NCI-H524 treated with DMSO at 0.1 percent for 48 hours (cell line): ENCODE measurements around the gene PADI3.
A peak's percentile ranks its signal among the peaks of the same experiment; 100 is the strongest.
"Not testable (repeated sequence)": the region's sequence is repeated elsewhere in the genome, so short reads cannot be mapped to it uniquely, and the experiment has no call there.

Experiments
- DNase-seq: peaks from one replicate; lab custom pipeline; 2025; lab: John Stamatoyannopoulos, UW

Gene PADI3

DNA sequence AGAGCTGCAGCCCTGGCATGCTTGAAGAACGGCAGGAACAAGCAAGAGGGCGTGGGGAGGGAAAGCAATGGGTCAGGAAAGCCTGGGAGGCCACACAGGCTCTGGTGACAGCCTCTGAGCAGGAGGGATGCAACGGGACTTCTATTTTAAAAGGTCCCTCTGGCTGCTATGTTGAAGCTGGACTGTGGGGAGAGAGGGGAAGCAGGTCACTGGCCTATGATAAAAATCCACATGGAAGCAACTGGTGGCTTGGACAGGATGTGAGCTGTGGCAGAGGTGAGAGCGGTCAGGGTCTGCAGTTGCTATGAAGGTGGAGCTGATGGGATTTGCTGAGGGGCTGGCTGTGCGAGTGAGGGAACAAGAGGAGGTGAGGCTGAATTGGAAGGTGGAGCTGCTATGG lies 32.8 kb upstream of the PADI3 start:
- no peak for DNase-seq

DNA sequence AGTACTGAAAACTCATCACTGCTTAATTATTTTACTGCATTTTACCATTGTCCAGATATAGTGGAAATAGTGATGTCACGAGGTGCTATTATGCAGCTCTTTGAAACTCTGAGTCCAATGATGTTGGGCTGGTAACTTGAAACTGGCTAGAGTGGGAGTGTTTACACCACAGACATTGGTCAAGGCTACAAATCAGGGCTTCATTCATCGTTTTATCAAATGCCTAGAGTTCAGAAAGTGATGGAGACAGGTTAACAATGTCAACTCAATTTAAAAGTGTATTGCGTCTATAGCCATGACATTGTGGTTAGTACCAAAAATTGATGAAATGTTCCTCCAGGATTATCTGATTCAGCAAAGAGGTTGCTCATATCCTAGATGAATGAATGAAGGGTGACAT lies 31.3 kb upstream of the PADI3 start:
- DNase-seq = no peak

DNA sequence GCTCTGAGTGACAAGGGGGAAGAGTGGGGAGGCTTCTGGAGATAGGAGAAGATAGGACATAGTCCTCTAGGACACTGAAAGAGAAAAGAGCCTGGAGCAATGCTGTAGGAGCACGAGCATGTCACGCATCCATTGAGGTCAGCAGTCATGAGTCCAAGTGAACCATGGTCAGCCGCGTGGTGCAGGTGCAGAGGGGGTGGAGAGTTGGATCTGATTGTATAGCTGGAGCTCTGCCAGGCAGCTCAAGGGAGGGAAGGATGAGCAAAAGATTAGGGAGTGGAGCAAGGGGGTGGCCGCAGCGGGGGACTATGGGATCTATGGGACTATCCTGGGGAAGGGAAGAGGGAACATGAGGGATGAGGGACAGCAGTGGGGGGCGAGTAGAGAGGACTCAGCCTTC lies 30.0 kb upstream of the PADI3 start:
- DNase-seq = no peak

DNA sequence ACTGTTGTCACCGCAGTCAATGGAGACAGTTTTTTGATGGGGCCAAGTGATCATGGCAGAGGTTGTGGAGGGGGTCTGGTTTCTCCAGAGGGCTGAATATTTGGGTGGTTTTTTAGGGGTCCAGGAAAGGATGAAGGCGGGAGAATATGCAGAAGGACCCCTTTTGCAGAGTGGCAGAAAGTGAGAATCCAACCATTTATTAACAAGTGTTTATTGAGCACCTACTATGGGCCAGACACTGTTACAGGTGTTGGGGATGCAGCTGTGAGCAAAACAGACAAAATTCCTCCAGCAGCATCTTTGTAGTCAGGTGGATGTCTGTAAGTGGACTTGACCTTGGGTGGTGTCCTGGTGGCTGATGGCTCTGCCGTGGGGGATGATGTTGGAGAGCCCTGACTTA lies 28.6 kb upstream of the PADI3 start:
- DNase-seq = no peak

DNA sequence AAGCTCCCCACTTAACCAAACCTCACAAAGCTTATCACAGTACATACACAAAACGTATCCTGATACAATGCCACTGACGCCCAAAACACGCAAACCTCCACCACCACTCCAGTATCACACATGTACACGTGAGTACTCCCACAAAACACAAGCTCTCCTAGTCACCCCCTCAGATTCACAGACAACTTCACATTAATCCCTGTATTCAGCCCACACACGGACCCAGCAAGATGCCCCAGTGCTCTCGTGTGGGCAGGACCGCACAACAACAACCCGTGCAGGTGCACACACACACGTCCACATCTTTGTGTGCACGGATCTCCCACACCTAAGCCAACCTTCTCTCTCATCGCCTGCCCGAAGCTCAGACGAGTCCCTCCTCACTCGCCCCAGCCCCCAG lies 26.3 kb upstream of the PADI3 start:
- DNase-seq = no peak

DNA sequence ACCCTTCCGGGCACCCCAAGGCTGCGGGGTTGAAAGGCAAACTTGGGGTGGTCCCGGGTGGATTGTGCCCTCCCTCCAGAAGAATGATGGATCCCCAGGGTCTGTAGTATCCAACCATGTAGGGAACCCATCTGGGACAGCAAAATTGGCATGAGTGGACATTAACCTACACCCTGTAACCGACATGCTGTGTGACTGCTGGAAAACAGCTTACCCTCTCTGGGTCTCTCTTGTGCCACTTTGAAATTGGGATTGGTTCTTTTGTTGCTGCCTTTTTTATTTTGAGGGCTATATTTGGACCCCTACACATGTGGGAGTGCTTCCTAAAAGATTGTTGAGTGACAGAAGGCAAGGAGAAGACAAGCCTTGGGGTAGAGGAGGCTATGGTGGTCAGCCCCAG lies 24.5 kb upstream of the PADI3 start:
- DNase-seq = no peak

DNA sequence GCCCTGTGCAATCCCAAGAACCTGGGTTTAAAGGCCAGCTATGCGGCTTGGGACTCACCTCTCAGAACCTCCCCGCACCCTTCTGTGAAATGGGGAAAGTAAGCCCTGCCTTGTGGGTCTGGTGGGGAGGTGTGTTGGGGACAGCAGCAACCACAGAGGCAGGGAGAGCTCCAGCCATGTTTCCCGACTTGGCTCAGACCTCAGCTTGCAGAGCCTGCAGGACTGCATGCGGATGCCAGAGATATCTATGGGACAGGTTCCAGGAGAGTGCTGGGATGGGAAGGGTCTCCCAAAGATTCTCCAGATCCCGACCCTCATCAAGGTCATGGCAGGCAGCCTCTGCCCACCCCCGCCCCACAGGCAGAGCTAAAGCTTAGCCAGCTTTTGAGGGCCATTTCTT lies 23.8 kb upstream of the PADI3 start:
- no peak for DNase-seq

DNA sequence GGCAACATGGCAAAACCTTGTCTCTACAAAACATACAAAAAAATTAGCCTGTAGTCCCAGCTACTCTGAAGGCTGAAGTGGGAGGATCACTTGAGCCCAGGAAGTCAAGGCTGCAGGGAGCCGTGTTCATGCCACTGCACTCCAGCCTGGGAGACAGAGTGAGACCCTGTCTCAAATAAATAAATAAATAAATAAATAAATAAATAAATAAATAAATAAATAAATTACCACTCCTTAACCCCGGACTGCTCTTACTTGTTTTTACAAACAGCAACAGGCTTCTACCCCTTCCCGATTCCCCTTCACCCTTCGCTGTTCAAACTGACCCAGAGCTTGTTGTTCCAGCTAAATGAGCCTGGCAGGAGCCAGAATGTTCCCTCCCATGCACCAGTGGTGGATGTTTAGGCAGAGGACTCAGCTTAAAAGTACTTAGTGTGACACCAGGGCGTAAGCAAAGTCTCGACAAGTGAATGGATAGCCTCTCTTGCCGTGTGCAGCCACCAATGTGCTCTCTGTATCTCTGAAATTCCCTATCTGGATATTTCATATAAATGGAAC lies 21.5 kb upstream of the PADI3 start:
- no peak for DNase-seq

DNA sequence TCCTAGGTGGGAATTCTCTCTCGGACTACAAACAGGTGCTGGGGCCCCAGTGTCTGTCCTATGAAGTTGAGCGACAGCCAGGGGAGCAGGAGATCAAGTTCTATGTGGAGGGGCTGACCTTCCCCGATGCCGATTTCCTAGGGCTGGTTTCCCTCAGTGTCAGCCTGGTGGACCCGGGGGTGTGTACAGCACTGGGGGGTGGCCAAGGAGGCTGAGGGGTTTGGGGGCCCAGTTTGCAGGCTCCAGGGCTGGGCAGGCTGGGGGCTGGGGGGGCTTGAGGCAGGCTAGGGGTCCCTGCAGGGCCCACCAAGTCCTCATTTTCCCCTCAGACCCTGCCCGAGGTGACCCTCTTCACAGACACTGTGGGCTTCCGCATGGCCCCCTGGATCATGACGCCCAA lies 20.3 kb upstream of the PADI3 start:
- DNase-seq = no peak

DNA sequence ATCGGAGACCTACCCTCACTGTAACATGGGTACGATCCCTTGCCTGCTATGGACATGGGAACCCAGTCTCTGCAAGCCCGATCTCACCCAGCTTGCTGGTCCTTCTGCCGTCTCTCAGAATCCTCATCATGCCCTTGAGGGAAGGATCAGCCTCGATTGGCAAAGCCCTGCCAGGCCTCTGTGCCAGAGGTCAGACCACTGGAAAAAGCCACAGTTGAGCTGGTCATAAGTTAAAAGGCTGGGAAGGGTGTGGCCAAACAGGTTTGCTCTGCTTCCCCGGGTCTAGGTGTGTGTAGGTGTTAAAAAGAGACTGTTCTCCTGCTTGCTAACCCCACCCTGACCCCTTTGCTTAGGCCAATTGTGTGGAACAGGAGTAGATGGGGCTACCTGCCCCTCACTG lies 19.5 kb upstream of the PADI3 start:
- DNase-seq = no peak

DNA sequence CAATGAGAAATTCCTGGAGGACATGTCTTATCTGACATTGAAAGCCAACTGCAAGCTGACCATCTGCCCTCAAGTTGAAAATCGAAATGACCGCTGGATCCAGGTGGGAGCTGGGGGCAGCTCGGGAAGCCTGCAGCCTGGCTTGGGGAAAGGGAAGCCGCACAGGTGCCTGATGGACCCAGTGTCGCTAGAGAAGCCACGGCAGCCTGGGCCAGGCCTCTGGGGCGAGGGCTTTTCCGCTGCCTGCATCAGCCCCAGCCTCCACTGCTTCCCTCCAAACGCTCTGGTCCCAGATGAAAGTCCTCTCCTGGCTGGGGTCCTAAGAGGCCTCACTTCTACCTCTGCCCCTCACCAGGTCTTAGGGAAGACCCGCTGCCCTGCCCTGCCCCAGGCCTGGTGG lies 18.8 kb upstream of the PADI3 start:
- no peak for DNase-seq

DNA sequence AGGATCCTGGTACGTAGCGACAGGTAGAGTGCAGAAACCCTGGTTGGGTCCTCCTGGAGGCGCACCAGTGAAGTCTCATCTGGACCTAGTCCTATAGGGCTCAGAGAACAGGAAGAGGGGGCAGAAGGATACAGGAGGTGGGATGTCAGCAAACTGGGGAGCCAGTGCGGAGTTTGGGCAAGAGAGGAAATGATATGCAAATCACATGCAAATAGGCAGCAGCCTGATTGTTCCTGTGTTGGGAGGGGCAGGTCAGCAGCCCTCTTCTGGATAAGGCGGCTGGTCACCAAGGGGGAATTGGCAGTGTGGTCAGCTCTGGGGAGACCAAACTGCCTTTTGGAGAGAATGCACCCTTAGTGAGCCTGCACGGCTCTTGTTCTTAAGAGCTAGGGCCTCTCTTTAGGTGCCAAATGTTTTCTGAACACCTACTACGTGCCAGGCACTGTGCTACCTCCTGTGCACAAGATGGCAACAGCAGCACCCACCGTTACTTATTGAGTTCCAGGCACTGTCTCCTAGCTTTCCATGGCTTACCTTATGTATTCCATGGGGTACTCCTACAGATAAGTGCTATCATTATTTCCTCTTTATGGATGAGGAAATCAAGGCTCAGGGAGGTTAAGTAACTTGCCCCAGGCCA lies 18.1 kb upstream of the PADI3 start:
- DNase-seq = no peak

DNA sequence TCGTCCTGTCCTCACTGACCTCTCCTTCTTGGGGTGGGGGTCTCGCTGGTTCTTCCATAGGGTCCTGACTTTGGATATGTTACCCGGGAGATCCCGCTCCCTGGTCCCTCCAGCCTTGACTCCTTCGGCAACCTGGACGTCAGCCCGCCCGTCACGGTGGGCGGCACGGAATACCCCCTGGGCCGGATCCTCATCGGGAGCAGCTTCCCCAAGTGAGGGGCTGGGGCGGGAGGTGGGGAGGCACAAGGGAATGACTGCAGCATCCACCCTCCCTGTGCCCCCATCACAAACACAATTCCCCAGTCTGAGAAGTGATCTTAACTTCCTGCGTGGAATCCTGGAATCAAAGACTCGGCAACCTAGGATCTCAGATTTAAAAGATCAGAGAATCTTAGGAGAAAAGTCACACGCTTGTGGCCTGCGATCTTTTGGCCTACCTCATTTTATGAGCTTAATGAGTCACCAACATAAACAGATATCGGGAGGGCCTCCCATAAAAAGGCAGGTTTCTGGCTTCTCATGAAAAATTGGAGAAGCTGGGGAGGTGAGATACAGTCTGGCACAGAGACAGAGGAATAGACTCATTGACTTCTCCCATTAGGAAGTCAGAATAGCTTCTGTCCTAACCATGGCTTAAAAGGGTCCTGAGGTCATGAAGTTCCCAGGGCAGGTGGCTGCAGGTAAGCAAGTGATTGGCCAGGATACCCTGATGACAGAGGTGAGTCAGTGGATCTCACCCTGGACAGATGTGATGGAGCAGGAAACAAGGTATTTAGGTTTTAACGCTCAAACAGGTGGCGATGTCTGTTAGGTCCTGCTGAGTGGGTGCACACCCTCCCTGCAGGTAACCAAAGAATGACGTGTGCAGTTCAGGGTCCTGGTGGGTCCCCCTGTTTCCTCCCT lies 15.9 kb upstream of the PADI3 start:
- DNase-seq = no peak

DNA sequence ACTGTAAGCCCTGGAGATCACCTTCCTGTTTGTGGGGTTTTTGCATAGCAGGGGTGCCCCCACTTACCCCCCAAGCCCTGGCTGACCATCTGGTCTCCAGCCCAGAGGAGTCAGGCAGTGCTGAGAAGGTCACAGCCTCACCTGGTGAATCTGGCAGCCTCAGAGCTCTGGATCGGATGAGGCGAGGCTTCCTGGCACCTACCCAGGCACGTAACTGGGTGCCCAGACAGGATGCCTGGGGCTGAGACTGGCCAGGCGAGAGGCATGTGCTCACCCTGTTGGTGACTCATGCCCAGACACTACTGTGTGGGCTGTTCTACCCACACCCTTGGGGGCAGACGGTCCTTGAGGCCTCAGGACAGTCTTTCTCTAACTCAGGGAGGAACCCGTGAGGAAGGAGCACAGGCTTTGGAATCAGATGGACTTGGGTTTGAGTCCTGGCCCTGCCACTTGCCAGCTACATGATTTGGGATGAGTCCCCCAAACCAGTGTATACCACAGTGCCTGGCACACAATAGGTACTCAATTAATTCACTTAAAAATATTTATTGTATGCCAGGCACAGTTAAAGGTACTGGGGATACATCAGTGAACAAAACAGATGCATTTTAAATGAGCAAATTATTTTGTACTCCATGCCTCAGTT lies 15.1 kb upstream of the PADI3 start:
- no peak for DNase-seq

DNA sequence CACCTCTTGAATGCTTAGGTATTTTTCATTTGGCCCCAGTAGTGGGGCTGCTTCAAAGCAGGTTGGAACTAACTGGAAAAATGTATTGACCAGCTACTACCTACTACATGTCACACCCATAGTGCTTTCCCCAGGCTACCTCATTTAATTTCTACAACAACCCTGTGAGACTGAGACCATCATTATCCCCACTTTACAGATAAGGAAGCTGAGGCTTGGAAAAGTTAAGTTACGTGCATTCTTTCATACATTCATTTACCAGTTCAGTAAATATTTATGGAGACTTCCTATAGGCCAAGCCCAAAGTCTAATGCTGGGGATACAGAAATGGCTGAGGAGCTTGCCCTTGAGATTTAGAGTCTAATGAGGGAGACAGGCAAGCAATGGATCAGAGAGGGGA lies 14.5 kb upstream of the PADI3 start:
- no peak for DNase-seq

DNA sequence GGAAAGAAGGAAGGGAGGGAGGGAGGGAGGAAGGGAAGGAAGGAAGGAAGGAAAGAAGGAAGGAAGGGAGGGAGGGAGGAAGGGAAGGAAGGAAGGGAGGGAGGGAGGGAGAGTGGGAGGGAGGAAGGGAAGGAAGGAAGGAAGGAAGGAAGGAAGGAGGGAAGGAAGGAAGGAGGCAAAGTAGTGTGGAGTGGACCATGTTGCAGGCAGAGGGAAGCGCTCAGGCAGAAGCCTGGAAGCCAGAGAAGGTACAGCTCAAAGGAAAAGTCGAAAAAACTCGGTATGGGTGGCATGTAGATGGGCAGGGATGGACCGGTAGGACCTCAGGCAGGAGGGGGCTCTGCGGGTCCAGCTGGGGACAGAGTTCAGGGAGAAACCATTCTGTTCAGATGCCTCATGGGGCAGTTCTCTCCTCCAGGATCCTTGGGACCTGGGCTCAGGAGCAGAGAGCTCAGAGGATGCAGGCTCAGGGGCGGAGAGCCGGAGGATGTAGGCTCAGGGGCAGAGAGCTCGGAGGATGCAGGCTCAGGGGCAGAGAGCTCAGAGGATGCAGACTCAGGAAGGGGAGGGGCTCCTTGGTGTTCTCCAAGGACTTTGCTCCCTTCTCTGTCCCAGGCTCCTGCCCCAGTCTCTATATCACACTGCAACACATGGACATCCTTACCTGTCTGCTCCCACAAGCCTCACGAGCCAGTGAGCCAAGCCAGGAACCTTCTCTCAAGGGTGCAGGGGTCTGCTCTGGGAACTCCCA lies 13.6 kb upstream of the PADI3 start:
- DNase-seq = no peak

DNA sequence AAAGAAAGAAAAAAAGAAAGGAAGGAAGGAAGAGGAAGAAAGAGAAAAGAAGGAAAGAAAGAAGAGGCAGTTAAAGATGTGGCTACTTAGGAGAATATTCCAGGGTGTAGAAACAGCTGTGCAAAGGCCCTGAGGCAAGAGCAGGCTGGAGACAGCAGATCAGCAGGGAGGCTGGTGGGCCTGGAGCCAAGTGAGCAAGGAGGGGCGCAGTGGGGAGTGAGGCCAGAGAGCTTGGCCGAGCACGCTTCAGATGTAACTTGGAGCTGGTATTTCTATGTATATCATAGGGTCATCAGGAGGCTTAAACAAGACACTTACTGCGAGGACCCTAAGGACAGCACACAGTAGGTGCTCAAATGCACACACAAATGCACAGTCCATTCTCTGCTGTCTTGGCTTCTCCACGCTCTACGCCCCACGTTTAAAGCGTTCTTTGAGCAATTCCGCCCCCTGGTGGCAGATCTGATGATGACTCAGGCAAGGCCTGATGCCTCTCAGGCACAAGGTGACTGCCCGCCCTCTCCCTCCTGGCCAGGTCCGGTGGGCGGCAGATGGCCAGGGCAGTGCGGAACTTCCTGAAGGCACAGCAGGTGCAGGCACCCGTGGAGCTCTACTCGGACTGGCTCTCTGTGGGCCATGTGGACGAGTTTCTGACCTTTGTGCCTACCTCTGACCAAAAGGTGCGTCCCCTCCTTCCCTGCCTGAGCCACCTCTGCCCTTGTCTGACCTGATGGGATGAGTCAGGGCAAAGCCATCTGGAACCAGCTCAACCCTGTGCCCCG lies 11.9 kb upstream of the PADI3 start:
- no peak for DNase-seq

DNA sequence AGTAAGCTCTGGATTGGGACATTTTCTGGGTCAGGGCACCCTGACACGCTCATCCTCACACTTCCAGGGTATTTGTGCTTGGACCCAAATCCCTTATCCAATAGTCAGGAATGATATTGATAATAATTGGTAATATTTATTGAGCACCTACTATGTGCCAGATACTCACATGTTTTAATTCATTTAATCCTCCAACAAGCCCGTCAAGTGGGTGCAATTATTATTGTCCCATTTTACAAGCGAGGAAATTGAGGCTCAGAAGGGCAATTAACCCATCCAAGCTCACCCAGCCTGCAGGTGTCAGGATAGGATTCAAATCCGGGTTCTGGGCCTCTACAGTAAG lies 11.4 kb upstream of the PADI3 start:
- no peak for DNase-seq

DNA sequence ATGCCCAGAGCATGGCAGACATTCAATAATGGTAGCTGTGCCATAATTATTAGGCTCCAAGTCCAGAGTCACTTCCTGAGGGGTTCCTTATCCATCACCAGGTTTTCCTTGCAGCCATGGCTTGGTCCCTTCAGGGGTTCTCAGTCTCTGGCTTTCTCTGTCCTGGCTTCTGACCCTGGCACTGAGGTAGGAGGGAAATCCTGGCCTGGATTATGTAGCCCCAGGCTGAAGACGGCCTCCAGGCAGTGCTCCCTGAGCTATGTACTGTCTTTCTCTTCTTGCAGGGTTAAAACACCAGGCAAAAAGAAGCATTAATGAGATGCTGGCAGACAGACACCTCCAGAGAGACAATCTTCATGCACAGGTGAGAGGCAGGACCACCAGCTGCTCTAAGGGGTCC lies 9.5 kb upstream of the PADI3 start:
- DNase-seq = peak; percentile 5

DNA sequence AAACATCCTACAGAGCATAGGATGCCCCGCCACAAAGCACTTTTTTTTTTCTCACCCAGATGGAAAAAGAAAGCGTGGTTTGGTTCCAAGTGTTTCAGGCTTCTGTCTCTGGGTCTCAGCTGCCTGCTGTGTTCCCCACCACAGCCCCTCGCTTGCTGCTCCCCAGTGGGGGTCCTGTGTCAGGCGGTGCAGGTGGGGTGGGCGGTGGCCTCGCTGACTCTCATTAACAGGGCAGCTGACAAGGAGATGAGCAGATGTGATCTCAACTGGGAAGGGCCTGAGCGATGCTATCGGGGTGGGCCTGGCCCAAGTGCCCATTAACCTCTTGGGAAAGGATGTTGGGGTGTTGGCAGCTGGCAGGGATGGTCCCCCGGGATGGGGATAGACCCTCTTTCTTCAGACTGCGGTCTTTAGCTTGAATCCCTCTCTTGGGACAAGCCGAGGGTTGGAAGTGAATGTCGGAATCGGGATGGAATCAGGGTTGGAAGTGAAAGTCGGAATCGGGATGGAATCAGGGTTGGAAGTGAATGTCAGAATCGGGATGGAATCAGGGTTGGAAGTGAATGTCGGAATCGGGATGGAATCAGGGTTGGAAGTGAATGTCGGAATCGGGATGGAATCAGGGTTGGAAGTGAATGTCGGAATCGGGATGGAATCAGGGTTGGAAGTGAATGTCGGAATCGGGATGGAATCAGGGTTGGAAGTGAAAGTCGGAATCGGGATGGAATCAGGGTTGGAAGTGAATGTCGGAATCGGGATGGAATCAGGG lies 7.7 kb upstream of the PADI3 start:
- DNase-seq = peak; percentile 5

DNA sequence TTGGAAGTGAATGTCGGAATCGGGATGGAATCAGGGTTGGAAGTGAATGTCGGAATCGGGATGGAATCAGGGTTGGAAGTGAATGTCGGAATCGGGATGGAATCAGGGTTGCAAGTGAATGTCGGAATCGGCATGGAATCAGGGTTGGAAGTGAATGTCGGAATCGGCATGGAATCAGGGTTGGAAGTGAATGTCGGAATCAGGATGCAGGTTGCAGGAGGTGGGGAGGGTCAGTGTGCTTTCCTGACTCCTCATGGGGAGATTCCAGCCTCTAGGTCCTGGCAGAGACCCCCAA lies 7.2 kb upstream of the PADI3 start:
- DNase-seq = not testable (repeated sequence)
